Fibroblast of lung (primary cell): Measurements from ENCODE around the gene FBXO38.

Source experiments
- CTCF ChIP-seq, 2 donors: IDR thresholded peaks in 1 of 2; conservative IDR thresholded peaks in 1 of 2; 1 replicate in 1 of 2; 2 replicates in 1 of 2; pipeline ENCODE4 v1.5.1; 2011 to 2012; ENCODE audit warnings: low read length in 2 of 2, control low read depth in 1 of 2, inconsistent platforms in 1 of 2, low read depth in 1 of 2, mild to moderate bottlenecking in 1 of 2
- EZH2 ChIP-seq: IDR thresholded peaks from 2 replicates; pipeline ENCODE4 v1.5.1; 2012; ENCODE audit warnings: low read length, control low read depth, mild to moderate bottlenecking; ENCODE audit errors: missing control alignments

GRCh38 chr5:148379340-148379739, 4.4 kb upstream of the FBXO38 start:
- no peak for TF ChIP-seq CTCF (conservative IDR thresholded peaks at IDR 0.05 in 1 of 2, IDR thresholded peaks at IDR 0.05 in 1 of 2; ENCODE audit: low read depth in 1 of 2, low read length in 2 of 2)
- no peak for TF ChIP-seq EZH2
